ENCODE measurements around the gene FAM53B.

- TF ChIP-seq CTCF (IDR thresholded peaks at IDR 0.05) (no peak), ZFX (IDR thresholded peaks at IDR 0.05; ENCODE audit: borderline replicate concordance) (no peak)
Measured at GRCh38 chr10:124731551-124731950, 12.6 kb downstream of the FAM53B start.

All from 22Rv1 (cell line).